ENCODE measurements around the gene PTPRK.

- no peak for TF ChIP-seq POLR2A (IDR thresholded peaks at IDR 0.05)
- TF ChIP-seq, protein P1, sequence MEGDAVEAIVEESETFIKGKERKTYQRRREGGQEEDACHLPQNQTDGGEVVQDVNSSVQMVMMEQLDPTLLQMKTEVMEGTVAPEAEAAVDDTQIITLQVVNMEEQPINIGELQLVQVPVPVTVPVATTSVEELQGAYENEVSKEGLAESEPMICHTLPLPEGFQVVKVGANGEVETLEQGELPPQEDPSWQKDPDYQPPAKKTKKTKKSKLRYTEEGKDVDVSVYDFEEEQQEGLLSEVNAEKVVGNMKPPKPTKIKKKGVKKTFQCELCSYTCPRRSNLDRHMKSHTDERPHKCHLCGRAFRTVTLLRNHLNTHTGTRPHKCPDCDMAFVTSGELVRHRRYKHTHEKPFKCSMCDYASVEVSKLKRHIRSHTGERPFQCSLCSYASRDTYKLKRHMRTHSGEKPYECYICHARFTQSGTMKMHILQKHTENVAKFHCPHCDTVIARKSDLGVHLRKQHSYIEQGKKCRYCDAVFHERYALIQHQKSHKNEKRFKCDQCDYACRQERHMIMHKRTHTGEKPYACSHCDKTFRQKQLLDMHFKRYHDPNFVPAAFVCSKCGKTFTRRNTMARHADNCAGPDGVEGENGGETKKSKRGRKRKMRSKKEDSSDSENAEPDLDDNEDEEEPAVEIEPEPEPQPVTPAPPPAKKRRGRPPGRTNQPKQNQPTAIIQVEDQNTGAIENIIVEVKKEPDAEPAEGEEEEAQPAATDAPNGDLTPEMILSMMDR (IDR thresholded peaks at IDR 0.05), result no peak
Observed at GRCh38 chr6:128057946-128058345, 462.5 kb downstream of the PTPRK start.

Data from lower leg skin (tissue), 3 donors.